NK-92 treated with Interleukin-12 subunit alpha and Interleukin-12 subunit beta, amount 100 ng/mL, for 24 hours (cell line): ENCODE results near the gene DPM2.
A peak's percentile ranks its signal among the peaks of the same experiment; 100 is the strongest.

Source experiments
- DNase-seq: peaks from one replicate; lab custom pipeline; 2025; lab: John Stamatoyannopoulos, UW

The DPM2 gene

DNA sequence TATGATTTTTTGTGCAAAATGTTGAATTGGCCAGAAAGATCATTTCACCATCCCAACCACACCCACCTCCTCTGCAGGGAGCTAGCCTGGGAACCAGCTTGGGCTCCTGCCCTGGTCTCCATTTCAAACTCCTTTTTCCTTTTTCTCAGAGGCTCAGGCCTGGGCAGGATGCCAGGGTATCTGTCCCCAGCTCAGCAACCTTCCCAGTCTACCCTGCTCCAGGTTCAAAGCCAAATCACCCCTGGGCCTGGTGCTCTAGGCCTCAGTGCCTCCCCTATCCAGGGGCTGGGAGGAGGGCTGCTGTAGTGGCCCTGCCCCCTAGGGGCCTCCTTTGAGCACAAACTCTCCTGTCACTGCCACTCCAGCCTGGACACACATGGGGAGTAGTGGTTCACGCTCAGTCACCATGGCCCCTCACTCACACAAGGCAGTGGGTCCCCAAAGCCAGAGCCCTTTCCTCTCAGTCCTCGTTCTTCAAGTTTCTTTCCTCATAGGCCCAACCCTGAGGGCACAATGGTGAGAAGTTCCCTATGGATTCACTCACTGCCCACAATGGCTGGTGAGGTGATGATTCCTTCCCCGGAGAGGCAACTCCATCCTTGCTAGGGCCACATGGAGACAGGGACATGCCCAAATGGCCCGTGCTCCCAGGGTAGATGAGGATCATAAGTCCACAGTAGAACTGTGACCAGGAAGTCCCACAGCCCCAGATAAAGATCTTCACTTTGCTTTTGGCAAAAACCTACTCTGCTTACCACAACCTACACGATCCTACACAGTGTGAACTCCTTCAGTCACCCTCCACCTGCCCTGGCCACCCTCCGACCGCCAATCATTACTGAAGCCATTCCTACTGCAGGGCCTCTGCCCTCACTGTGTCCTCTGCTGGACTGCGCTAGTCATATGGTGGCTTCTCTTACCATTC, 19.2 kb downstream of the DPM2 start:
- DNase-seq: no peak

DNA sequence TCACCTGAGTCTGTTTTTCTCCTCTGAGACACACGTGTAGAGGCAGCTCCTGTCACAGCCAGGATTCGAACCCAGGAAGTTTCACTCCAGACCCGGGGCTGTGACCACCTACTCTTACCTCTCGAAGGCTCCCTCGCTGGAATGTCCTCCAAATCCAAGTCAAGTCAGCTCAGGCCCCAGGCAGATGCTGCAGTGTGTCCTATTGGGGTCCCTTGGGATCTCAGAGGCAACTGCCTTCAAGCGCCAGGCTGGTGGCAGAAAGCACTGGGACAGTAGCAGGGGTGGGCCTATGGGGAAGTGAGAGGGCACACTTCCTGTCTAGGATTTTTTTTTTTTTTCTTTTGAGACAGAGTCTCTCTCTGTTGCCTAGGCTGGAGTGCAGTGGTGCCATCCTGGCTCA, 20.1 kb downstream of the DPM2 start:
- DNase-seq: no peak

DNA sequence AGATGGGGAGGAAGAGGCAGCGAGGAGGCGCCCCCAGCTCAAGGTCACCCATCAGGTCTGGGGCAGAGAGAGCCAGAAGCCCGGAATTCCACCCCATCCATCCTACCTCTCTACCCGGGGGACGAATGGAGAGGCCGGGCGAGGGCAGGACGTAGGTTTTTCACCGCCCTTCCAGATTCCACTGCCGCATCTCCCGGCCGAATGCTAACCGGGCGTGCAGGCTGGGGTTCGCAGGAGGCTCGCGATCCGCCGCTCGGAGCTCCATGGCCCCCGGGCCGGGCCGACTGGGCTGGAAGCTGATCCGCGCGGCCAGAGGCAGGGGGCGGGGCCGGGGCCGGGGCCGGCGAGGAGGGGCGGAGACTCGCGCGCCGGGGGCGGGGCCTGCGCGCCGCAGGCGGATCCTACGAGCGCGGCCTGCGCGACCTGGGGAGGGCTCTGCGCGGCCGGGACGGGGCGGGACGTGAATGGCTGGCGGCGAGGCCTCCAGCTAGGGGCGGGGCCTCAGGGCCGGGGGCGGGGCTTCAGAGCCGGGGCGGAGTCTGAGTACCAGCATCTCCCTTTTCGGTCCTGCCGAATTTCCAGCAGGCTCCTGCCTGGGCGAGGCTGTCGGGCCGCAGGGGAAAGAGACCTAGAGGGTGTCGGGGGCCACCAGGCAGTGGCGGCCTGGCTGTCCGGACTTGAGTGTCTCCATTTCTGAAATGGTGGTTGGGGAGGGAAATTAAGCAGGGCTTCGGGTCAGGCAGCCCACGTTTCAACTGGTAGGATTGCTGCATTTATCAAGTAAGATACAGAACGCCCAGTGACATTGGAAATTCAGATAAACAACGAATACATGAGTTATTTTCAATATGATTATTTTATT, 20.7 kb downstream of the DPM2 start, which contains the start of gene ST6GALNAC4:
ST6GALNAC4 (minus strand) TSS at position 322 of the 862 bp plus-strand sequence. CDS start 622 bp downstream, outside the sequence.
- DNase-seq: peak; percentile 82

DNA sequence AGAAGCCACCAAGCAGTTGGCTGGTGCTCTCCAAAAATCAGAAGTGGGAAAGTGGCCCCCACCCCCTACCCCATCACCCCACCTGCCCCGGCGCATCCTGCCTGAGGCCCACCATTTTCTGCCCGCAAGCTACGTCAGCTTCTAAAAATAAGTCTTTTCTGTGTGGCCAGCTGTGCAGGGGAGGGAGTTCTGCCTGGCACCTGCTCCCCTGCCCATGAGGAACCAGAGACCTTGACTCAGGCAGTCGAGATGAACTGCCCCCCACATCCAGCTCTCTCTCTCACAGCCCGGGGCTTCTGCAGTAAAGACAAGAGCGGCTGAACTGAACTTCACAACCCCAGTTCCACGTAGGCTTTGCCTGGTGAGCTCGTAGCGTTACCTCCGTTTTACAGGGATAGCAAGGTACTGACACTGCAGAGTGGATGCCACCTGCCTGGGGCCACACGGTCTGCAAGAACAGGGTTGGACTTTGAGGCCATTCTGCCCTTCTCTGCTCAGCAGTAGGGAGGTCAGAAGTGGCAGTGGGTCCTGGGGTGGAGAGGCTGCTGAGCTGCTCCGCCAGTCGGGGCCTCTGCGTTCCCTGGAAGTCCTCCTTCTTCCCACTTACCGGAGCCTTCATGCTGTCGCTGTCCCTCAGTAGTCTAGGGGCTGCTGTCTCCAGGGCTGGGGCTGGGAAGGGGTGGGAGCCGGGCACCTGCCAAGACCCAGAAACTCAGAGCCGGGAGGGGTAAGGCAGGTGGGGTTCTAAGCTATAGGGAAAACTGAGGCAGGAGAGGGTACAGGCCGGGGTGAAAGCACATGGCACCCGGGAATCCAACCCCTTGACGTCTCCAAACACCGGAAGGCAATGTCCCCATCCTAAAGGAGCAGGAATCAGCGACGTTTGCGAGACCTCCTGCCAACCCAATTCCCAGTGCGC, 21.6 kb downstream of the DPM2 start:
- no peak for DNase-seq

- no peak for DNase-seq
Measured at GRCh38 chr9:127915325-127915752, 22.3 kb downstream of the DPM2 start.

GRCh38 chr9:127913682-127914081, 24.0 kb downstream of the DPM2 start:
- DNase-seq: no peak

- no peak for DNase-seq
Measured at GRCh38 chr9:127912882-127913281, 24.8 kb downstream of the DPM2 start.

GRCh38 chr9:127912296-127912695, 25.4 kb downstream of the DPM2 start:
- no peak for DNase-seq

DNA sequence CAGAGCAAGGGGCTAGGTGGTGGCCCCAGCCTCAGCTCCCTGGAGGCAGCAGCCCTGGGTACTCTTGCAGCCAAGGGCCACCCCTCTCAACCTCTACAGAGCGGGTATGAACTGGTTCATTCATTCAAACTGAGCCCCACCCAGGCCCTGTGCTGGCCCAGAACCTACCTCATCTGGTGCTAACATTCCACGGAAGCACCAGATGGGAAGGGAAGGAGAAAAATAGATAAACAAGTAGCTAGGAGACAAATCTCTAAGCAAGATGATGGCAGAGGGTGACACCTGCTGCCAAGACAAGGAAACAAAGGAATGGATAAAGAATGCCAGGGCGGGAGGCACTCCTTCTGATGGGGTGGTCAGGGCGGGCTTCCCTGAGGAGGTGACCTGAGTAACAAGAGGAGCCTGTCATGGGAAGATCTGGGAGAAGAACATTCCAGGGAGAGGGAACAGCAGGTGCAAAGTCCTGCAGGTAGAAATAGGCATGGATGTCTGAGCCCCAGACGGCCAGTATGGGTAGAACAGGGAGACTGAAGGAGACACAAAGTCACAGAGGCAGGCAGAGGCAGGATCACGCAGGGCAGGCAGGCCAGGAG, 26.9 kb downstream of the DPM2 start:
- DNase-seq: no peak

GRCh38 chr9:127909839-127910273, 27.8 kb downstream of the DPM2 start:
- no peak for DNase-seq

DNA sequence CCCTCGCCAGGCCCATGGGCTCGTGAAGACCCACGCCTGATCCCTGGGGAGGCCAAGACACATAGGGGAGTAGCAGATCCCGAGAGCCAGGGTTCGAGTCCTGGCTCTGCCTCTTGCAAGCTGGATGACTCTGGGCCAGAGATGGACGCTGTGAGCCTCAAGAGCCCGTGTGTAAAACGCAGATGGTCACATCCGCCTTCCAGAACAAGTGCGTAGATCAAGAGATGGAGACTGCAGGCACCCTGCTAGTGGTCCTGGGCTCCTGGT, 29.1 kb downstream of the DPM2 start:
- DNase-seq: no peak

- DNase-seq: no peak
Measured at GRCh38 chr9:127907867-127908659, 29.6 kb downstream of the DPM2 start.

DNA sequence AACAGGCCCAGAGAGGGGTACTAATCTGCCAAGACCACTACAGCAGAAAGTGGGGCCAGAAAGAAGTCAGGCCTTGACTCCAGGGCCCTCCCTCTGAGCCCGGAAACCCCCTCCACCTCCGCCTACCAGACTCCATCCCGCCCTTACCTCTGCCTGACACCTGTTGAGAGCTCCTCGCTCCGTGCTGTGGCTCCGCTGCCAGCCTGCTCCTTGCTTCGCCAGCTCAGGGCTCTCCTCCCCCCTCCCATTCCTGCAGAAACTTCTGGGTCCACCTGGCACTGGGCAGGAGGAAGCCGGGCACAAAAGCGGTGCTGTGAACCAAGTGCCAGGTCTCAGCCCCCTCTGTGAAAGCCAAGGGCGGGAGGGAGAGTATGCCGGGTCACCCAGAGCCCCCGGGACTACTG, 31.9 kb downstream of the DPM2 start:
- no peak for DNase-seq

DNA sequence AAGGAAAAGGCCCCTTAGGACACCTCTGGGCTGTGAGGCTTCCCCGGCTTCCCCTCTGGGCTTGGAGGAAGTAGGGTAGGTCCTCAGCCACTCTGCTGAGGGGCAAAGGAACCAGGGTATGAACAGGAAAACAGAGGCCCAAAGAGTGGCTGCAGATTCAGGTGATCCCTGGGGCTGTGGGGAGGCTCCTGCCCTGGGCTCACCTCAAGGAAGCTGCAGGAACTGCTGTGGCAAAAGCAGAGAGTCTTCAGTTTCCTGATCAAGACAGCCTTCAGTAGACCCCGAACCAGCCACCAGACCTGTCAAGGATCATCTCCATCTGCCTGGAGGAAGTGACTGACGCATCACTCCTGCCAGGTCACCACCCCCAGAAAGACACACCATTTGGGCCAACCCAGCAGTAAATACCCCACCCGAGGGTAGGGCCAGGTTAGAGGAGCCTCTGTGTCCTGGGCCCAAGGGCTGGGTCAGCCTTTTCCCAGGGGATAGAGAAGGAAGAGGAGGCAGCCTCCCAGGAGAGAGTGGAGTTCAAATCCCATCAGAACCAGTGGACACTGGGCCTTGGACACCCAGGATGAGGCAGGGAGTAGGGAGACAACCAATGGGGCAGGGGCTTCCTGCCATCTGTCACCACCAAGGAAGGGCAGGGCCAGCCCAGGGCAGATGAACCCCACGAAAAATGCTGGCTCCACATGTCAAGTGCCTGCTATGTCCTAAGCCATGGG, 32.5 kb downstream of the DPM2 start:
- DNase-seq: no peak

GRCh38 chr9:127904561-127905003, 33.1 kb downstream of the DPM2 start:
- no peak for DNase-seq

DNA sequence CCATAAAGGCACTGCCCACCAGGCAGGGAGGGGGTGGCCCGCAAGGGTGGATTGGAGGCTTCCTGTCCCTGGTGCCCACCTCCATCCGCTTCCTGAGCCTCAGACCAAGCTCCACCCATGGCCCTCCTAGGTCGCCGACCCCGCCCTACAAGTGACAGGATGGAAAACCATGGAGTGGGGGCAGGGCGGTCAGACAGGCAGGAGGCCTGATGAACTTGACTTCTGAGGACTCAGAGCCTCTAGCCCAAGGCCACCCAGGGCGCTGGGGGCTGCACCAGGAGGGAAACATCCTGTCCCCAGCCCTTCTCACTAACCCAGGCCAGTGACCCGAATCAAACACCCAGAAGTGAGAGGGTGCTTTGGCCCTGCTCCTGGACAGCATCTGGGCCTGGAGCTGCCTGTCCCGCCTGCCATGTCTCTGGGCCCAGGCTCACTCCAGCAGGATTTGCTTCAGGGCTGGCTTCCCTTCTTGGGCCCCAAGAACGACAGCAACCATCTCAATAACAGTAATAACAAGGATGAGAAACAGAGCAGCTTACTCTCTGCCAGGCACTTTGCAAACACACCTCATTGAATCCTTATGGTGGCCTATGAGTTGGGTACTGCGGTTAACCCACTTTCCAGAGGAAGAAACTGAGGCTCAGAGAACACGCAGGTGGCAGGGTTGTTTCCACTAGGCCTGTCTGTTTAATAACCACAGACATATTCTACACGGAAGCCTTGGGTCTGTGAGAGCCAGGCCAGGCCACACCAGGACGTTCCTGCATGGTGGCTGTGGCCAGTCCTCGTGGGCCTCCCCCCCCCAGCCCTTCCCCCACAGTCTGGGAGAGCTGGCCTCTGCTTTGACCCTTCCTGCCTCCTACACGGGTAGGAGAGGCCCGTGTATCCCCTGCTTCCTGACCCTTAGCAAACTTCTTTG, 33.8 kb downstream of the DPM2 start:
- peak; percentile 53 for DNase-seq

GRCh38 chr9:127899128-127899943, 38.3 kb downstream of the DPM2 start, which contains the start of gene ST6GALNAC6:
Gene ST6GALNAC6, minus strand, starts transcription at chr9:127899603. Its CDS starts 1,622 bp downstream, at chr9:127897981.
- peak; percentile 21 for DNase-seq
